Gastroesophageal sphincter (tissue), 3 donors: ENCODE results near the gene CTNND2.

Experiments
- EP300 ChIP-seq: sonication (generic); formaldehyde crosslinking; IDR thresholded peaks from one replicate; pipeline ENCODE4 v1.6.1; 2017; ENCODE audit warnings: antibody characterized with exemption, mild to moderate bottlenecking
- POLR2A ChIP-seq, 2 donors: fragments of 450-650 bp; IDR thresholded peaks; one replicate each; pipeline ENCODE4 v1.6.1; 2017; ENCODE audit warnings: antibody characterized with exemption in 2 of 2, mild to moderate bottlenecking in 2 of 2, moderate library complexity in 1 of 2
- POLR2AphosphoS5 ChIP-seq: sonication (generic); formaldehyde crosslinking; IDR thresholded peaks from one replicate; pipeline ENCODE4 v1.6.1; 2017; ENCODE audit warnings: antibody characterized with exemption
- TF ChIP-seq, protein P1 (sequence below), 4 experiments: fragments of 200-600 bp in 2 of 4; fragments of 450-650 bp in 2 of 4; sonication (generic) in 1 of 4; IDR thresholded peaks; one replicate each; pipeline ENCODE4 v1.5.1; 2017 to 2019; ENCODE audit warnings: antibody characterized with exemption in 4 of 4, mild to moderate bottlenecking in 2 of 4, moderate library complexity in 2 of 4

DNA sequence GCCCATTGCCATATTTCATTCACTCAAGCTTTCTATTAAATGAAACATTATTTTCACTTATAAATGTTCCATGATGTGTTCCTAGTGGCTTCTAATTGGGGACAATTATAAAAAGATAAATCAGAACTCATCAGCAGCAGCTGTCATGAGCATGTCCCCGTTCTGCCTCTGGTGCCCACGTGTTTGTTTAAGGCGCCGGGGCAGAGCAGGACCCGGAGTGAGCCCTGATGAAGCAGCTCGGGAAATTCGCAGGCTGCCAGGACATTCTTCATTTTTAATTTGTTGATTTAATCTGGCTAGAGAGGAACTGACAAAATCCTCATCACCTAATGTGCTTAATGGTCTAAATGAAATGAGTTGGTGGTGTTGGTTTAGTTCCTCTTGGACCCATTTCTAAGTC, 475.0 kb downstream of the CTNND2 start:
- TF ChIP-seq POLR2AphosphoS5 = no peak
- TF ChIP-seq, protein P1, sequence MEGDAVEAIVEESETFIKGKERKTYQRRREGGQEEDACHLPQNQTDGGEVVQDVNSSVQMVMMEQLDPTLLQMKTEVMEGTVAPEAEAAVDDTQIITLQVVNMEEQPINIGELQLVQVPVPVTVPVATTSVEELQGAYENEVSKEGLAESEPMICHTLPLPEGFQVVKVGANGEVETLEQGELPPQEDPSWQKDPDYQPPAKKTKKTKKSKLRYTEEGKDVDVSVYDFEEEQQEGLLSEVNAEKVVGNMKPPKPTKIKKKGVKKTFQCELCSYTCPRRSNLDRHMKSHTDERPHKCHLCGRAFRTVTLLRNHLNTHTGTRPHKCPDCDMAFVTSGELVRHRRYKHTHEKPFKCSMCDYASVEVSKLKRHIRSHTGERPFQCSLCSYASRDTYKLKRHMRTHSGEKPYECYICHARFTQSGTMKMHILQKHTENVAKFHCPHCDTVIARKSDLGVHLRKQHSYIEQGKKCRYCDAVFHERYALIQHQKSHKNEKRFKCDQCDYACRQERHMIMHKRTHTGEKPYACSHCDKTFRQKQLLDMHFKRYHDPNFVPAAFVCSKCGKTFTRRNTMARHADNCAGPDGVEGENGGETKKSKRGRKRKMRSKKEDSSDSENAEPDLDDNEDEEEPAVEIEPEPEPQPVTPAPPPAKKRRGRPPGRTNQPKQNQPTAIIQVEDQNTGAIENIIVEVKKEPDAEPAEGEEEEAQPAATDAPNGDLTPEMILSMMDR (IDR thresholded peaks at IDR 0.05) = no peak
- no peak for TF ChIP-seq EP300
- TF ChIP-seq POLR2A (IDR thresholded peaks at IDR 0.05) = no peak
